Aorta (tissue), 5 donors: ENCODE data around the gene FDPS. TPM values are rescaled to one million over a fixed set of nuclear protein-coding genes. Genes with fewer than 3 reads are reported as not detected.

Experiments
- ATAC-seq: fragments of 200-7000 bp; cut with Tn5 transposase; one replicate; pipeline ENCODE4 v1.9.1; 2022; ENCODE audit warnings: moderate library complexity; ENCODE audit not compliant: low FRiP score
- DNase-seq, 2 donors: peaks; one replicate each; pipeline ENCODE4 v3.0.0-alpha.2; 2020
- H3K27ac ChIP-seq, 2 donors: one replicate each; pipeline ENCODE4 v1.5.1; 2013; ENCODE audit warnings: low read length in 2 of 2, mild to moderate bottlenecking in 2 of 2, moderate library complexity in 2 of 2, control low read depth in 1 of 2, inconsistent platforms in 1 of 2, low read depth in 1 of 2
- H3K27me3 ChIP-seq, 2 donors: one replicate each; pipeline ENCODE4 v1.6.1; 2013; ENCODE audit warnings: control low read depth in 1 of 2, low read length in 1 of 2, mild to moderate bottlenecking in 1 of 2, moderate library complexity in 1 of 2; ENCODE audit not compliant: insufficient read depth in 2 of 2, control insufficient read depth in 1 of 2
- H3K36me3 ChIP-seq, 2 donors: one replicate each; pipeline ENCODE4 v1.6.1; 2013; ENCODE audit warnings: control low read depth in 1 of 2, low read length in 1 of 2, mild to moderate bottlenecking in 1 of 2; ENCODE audit not compliant: insufficient read depth in 2 of 2, control insufficient read depth in 1 of 2
- H3K4me1 ChIP-seq, 2 donors: one replicate each; pipeline ENCODE4 v1.6.1; 2013; ENCODE audit warnings: low read length in 2 of 2, control low read depth in 1 of 2, mild to moderate bottlenecking in 1 of 2, moderate library complexity in 1 of 2; ENCODE audit not compliant: insufficient read depth in 2 of 2, control insufficient read depth in 1 of 2
- H3K4me3 ChIP-seq, 2 donors: one replicate each; pipeline ENCODE4 v1.5.1; 2013; ENCODE audit warnings: low read length in 2 of 2, control low read depth in 1 of 2, mild to moderate bottlenecking in 1 of 2
- H3K9me3 ChIP-seq: one replicate; pipeline ENCODE4 v1.6.1; 2013; ENCODE audit warnings: mild to moderate bottlenecking, low read length; ENCODE audit not compliant: control insufficient read depth
- WGBS, 2 donors: extraction: QIAGEN DNeasy Blood & Tissue Kit; methylation state at CpG; one replicate each; pipeline ENCODE4 v1.1.7; 2013; 5-methylcytosine and 5-hydroxymethylcytosine counted together
- intact Hi-C, 2 donors: fragments of 100-400 bp; cut with DNase I; formaldehyde crosslinking; loops; one replicate each; pipeline versions ENCODE4 v1.14.2 to v1.15.0; 2022
- polyA plus RNA-seq, 2 donors: library from polyadenylated mRNA; stranded (reverse); fragments of 200-250 nt; gene quantifications; one replicate each; pipeline ENCODE4 v1.2.3, GENCODE V29; 2013
- total RNA-seq, 2 donors: library from RNA; stranded (reverse); fragmentation: NEBNext Ultra II Directional; extraction: Animal tissue kit (Norgen Biotek cat#: 25700); gene quantifications; one replicate each; pipeline ENCODE4 v1.2.1, GENCODE V29; 2021
- donor health status: healthy with polysubstance abuse.
- donor health status: Bipolar disorder and iron deficiency.
- donor health status: DM: no; HTN: no; CAD: no.
- donor health status: DM: no; HTN: no; CAD: no.
- donor health status: DM: yes; HTN: yes; CAD: no.

The FDPS gene
- total and polyA plus RNA-seq, 4 donors = 72.9 to 127 (median 96.2) TPM

DNA sequence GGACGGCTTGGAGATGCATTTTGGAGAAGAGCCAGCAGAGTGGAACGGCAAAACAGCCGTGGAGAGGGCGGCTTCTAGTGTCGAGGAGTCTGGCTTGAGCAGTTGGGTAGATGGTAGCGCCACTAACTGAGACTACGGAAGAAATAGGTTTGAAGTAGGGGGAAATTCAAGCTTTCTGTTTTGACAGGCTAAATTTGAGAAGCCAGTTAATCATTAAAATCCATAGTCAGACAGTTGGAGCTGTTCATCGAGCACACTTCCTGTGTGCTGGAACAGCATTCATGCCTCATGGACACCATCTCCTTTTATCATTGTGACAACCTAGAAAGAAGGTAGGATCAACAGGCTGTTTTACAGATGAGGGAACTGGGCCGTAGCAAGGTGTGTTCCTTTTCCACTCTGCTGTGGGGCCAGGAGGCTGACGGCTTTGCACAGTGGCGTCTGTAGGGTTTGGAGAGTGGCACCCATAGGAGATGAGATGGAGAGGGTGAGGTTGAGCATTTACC, 4.1 kb upstream of the FDPS start:
- no peak overlapping the region for H3K27ac ChIP-seq
- WGBS, 2 donors = 78 to 80% methylated on average over 11 of the region's 11 CpGs
- no peak for DNase-seq
- H3K9me3 ChIP-seq = no peaks in the 10 kb centered on the region
- H3K27me3 ChIP-seq = no peaks in the 10 kb centered on the region
- no peaks in the 10 kb centered on the region for H3K36me3 ChIP-seq
- no peak overlapping the region for H3K4me3 ChIP-seq
- intact Hi-C loops = loop anchor here in 1 of 2 donors (5.0 kb wide), 2 partner anchors 32 to 112 kb away; partner anchors contain the start of gene CLK2
- H3K4me1 ChIP-seq = no peaks in the 10 kb centered on the region
- ATAC-seq = no peak

DNA sequence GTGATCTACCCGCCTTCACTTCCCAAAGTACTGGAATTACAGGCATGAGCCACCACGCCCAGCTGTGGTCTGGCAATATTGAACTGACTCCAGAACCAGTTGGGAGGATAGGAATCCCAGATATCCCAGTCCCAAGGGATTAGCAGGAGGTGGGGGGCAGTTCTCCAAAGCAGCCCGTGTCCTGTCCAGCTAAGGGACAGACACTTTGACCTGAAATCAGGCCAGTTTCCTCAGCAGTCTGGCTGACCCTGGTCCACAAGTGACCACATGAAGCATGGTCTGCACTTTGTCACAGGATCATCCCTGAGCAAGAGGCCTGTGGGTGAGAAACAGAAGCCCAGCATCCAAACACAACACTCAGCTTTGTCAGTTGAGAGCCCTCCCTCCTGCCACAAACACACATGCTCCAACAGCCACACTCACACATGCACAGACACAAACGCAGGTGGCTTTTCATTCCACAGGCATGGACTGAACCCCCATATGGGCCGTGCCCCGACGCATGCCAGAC, 2.7 kb upstream of the FDPS start:
- H3K36me3 ChIP-seq = no peaks in the 10 kb centered on the region
- ATAC-seq = no peak
- intact Hi-C loops = loop anchor here in 1 of 2 donors (5.0 kb wide), 2 partner anchors 34 to 114 kb away; partner anchors contain the start of gene CLK2
- WGBS, 2 donors = 69 to 75% methylated on average over 7 of the region's 7 CpGs
- no peaks in the 10 kb centered on the region for H3K4me1 ChIP-seq
- no peak for DNase-seq
- H3K9me3 ChIP-seq = no peaks in the 10 kb centered on the region
- no peak overlapping the region for H3K4me3 ChIP-seq
- no peaks in the 10 kb centered on the region for H3K27me3 ChIP-seq
- H3K27ac ChIP-seq = no peak overlapping the region

DNA sequence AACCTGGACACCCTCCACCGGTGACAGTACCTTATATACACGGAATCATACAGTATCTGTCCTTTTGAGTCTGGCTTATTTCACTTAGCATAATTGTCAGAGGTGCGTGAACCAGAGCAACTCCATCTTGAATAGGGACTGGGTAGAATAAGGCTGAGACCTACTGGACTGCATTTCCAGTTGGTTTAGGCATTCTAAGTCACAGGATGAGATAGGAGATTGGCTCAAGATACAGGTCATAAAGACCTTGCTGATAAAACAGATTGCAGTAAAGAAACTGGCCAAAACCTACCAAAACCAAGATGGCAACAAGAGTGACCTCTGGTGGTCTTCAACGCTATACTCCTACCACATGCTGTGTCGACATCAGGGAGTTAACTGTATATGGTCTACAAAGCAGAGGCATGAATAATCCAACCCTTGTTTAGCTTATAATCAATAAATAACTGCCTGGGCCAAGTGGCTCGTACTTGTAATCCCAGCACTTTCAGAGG, 1.4 kb upstream of the FDPS start:
- 43 to 46% methylated on average over 6 of the region's 6 CpGs for WGBS, 2 donors
- Histone ChIP-seq H3K36me3 (no peaks in the 10 kb centered on the region), H3K27ac (no peak overlapping the region), H3K27me3 (no peaks in the 10 kb centered on the region), H3K4me3 (no peak overlapping the region), H3K4me1 (peaks cover 0 to 1% of the 10 kb centered on the region in 2 donors), H3K9me3 (no peaks in the 10 kb centered on the region)
- ATAC-seq (no peak), DNase-seq (no peak)
- intact Hi-C loops = loop anchor here in 1 of 2 donors (5.0 kb wide), 2 partner anchors 35 to 115 kb away; partner anchors contain the start of gene CLK2

- Histone ChIP-seq H3K4me3 (peak overlapping the region; percentile 50 to 53), H3K27ac (no peak overlapping the region), H3K4me1 (peaks cover 0 to 1% of the 10 kb centered on the region in 2 donors), H3K9me3 (no peaks in the 10 kb centered on the region), H3K27me3 (no peaks in the 10 kb centered on the region), H3K36me3 (peaks cover 0 to 1% of the 10 kb centered on the region in 2 donors)
- intact Hi-C loops = loop anchor here in 1 of 2 donors (2.0 to 5.0 kb wide), 3 partner anchors 13 to 117 kb away; partner anchors contain the start of gene CLK2
- no peak for ATAC-seq
- WGBS, 2 donors = 7 to 8% methylated on average over 11 of the region's 11 CpGs
- DNase-seq = peak in 1 of 2 donors; percentile 84
Observed at GRCh38 chr1:155309423-155310021, 856 bp downstream of the FDPS start.

- Histone ChIP-seq H3K36me3 (peaks cover 0 to 1% of the 10 kb centered on the region in 2 donors), H3K9me3 (no peaks in the 10 kb centered on the region), H3K4me3 (no peak overlapping the region), H3K4me1 (peaks cover 0 to 1% of the 10 kb centered on the region in 2 donors), H3K27ac (no peak overlapping the region), H3K27me3 (no peaks in the 10 kb centered on the region)
- 67 to 79% methylated on average over 8 of the region's 8 CpGs for WGBS, 2 donors
- no peak for ATAC-seq
- intact Hi-C loops = no loop called here
- DNase-seq = no peak
Observed at GRCh38 chr1:155313261-155313660, 4.6 kb downstream of the FDPS start.

GRCh38 chr1:155316922-155317321, 8.3 kb downstream of the FDPS start:
- no peak overlapping the region for H3K27ac ChIP-seq
- WGBS, 2 donors = 90 to 100% methylated on average over 3 of the region's 3 CpGs
- no peaks in the 10 kb centered on the region for H3K9me3 ChIP-seq
- H3K27me3 ChIP-seq = no peaks in the 10 kb centered on the region
- no peaks in the 10 kb centered on the region for H3K4me1 ChIP-seq
- no peak for ATAC-seq
- H3K4me3 ChIP-seq = no peak overlapping the region
- no peak for DNase-seq
- H3K36me3 ChIP-seq = peaks cover 0 to 1% of the 10 kb centered on the region in 2 donors
- intact Hi-C loops = no loop called here

- 91 to 92% methylated on average over 9 of the region's 9 CpGs for WGBS, 2 donors
- intact Hi-C loops = no loop called here
- ATAC-seq (no peak), DNase-seq (peak; percentile 15 to 26)
- no peaks in the 10 kb centered on the region for H3K9me3 ChIP-seq
- H3K27ac ChIP-seq = no peak overlapping the region
- peaks cover 0 to 1% of the 10 kb centered on the region in 2 donors for H3K36me3 ChIP-seq
- no peak overlapping the region for H3K4me3 ChIP-seq
- H3K27me3 ChIP-seq = no peaks in the 10 kb centered on the region
- no peaks in the 10 kb centered on the region for H3K4me1 ChIP-seq
Observed at GRCh38 chr1:155318082-155318481, 9.4 kb downstream of the FDPS start.

DNA sequence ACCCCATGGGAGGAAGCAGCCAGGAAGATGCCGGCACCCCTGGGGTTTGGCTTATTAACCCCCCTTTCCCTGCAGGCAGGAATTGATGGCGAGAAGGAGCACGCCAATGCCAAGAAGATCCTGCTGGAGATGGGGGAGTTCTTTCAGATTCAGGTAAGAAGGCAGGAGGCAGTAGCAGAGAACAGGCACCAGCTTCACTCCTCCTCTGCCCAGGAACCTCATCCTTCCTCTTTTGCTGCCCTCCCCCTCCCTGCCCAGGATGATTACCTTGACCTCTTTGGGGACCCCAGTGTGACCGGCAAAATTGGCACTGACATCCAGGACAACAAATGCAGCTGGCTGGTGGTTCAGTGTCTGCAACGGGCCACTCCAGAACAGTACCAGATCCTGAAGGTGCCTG, 10.9 kb downstream of the FDPS start:
- intact Hi-C loops = no loop called here
- Histone ChIP-seq H3K36me3 (no peaks in the 10 kb centered on the region), H3K4me1 (no peaks in the 10 kb centered on the region), H3K4me3 (no peak overlapping the region), H3K27me3 (no peaks in the 10 kb centered on the region), H3K27ac (no peak overlapping the region), H3K9me3 (no peaks in the 10 kb centered on the region)
- WGBS, 2 donors = 80 to 81% methylated on average over 5 of the region's 5 CpGs
- DNase-seq = peak; percentile 32 to 35
- ATAC-seq = no peak
